ENCODE results near the gene SHLD1.
A peak's percentile ranks its signal among the peaks of the same experiment; 100 is the strongest.
"Not testable (repeated sequence)": the region's sequence is repeated elsewhere in the genome, so short reads cannot be mapped to it uniquely, and the experiment has no call there.

Gene SHLD1

GRCh38 chr20:5781798-5782750 is 31.9 kb downstream of the SHLD1 start:
- no peak for DNase-seq

DNA sequence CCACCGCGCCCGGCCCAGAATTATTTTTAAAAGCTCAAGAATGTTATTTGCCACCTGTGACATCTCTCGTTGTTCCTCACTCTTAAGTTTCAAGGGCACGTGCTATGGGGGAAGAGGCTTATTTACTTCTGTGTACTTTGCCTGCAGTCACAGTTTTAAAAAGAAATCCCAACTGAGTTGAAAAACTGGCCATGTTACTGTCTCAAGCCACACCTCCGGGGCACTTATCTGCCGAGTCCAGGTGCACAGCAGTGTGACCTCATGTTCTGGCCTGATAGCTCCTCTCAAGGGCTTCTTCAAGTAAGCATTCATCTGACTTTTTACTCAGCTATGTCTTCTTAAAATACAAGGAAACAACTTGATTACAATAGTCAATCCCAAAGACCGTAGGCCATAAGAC is 34.5 kb downstream of the SHLD1 start:
- DNase-seq: no peak

GRCh38 chr20:5785146-5785545 is 34.9 kb downstream of the SHLD1 start:
- no peak for DNase-seq

GRCh38 chr20:5786930-5787795 is 37.0 kb downstream of the SHLD1 start:
- no peak for DNase-seq

- DNase-seq: no peak
Measured at GRCh38 chr20:5787796-5788165, 37.6 kb downstream of the SHLD1 start.

DNA sequence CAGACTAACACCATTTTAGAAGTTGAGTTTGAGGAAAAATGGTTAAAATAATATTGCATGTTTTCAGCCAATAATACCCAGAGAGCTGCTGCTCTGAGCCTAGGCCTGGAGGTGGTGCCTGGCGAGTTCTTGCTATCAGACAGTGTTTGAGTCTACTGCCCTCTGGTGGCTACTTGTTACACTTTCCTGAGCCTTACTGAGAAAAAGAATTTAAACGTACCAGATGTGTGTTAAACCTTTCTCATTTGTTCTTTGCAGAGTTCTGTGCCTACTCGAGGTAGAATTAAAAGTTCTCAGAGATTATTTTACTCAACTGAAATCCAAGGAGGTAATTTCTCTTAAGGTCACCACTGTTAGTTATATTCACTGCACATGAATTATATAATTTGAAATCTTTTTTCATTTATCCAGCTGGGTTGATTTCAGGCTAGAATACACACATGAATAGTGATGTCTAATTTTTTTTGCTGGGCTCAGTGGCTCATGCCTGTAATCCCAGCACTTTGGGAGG is 38.2 kb downstream of the SHLD1 start:
- DNase-seq: peak; percentile 89

- no peak for DNase-seq
Measured at GRCh38 chr20:5789827-5790226, 39.6 kb downstream of the SHLD1 start.

DNA sequence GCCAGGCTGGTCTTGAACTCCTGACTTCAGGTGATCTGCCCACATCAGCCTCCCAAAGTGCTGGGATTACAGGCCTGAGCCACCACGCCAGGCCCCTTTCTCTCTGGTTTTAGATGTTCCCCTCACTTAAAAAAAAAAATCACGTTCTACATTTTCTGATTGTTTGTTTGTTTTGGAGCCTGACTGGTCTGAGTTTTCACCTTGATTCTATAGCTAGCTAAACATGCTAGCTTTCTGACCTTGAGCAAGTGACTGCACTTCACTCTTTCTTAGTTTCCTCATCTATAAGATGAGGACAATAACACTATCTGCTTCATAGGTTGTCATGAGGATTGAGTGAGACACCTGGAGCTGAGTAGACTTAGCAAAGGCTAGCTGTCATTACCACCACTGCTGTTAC is 43.7 kb downstream of the SHLD1 start:
- DNase-seq: no peak

DNA sequence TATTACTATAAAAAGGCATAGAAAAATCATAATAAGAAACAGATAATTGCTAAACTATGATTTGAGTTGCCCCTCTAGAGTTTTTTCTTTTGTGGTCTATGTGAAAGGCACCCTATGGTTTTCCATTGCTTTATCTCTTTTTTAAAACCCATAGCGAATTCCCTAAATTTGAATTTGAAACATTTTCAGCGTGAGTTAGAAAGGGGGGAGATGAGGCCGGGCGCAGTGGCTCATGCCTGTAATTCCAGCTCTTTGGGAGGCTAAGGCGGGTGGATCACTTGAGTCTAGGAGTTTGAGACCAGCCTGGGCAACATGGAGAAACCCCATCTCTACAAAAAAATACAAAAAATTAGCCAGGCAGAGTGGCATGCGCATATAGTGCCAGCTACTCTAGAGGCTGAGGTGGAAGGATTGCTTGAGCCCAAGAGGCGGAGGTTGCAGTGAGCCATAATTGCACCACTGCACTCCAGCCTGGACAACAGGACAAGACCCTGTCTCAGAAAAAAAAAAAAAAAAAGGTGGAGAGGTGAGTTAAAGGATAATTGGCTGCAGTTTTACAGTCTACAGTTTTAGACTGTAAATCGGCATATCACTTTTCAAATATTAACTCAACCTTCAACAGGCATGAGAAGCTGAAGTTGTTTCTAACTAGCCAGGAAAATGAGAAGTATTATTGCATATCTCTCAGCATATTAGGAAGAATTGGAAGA is 46.3 kb downstream of the SHLD1 start:
- DNase-seq: no peak

- no peak for DNase-seq
Measured at GRCh38 chr20:5797165-5797564, 47.0 kb downstream of the SHLD1 start.

GRCh38 chr20:5797843-5798462 is 47.8 kb downstream of the SHLD1 start:
- DNase-seq: no peak

DNA sequence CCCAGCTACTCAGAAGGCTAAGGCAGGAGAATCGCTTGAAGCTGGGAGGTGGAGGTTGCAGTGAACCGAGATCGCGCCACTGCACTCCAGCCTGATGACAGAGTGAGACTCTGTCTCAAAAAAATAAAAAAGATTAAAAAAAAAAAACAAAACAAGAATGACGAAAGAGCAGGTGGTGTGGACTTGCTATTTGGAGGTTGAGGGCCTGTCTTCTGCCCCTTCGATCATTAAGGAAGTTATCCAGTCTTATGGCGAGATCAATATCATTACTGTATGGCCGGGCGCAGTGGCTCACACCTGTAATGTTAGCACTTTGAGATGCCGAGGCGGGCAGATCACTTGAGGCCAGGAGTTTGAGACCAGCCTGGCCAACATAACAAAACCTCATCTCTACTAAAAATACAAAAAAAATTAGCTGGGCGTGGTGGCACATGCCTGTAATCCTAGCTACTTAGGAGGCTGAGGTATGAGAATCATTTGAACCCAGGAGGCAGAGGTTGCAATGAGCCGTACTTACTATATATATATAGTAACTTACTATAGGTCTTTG is 53.6 kb downstream of the SHLD1 start:
- not testable (repeated sequence) for DNase-seq

- no peak for DNase-seq
Measured at GRCh38 chr20:5806457-5807263, 56.5 kb downstream of the SHLD1 start.

DNA sequence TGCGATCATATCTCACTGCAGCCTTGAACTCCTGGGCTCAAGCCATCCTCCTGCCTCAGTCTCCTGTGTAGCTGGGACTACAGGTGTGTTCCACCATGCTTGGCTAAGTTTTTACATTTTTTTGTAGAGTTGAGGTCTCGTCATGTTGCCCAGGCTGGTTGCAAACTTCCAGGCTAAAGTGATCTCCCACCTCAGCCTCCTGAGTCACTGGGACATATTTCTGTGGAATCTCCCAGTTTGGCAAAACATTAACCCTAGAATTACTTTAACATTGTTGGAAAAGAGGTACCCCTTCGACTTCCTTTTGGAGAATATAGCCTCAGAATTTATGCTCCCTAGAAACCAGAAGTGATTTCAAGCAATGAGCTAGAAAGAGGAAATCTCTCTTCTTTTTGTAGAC is 57.2 kb downstream of the SHLD1 start:
- no peak for DNase-seq

- no peak for DNase-seq
Measured at GRCh38 chr20:5808901-5809300, 58.7 kb downstream of the SHLD1 start.

DNA sequence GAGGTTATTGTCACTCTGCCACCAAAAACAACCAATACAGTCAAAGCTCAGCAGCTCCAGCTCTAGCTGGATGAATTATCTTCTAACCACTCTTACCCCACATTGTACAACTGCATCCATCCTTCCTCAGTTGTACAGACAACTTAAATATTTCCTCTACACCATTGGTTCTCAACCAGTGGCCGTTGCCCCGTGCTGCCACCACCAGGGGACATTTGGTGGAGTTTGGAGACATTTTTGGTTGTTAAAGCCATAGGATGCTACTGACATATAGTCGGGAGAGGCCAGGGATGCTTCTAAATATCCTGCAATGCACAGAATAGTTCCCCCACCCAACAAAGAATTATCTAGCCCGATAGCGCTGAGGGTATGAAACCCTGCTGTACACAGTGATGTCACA is 59.3 kb downstream of the SHLD1 start:
- DNase-seq: no peak

DNA sequence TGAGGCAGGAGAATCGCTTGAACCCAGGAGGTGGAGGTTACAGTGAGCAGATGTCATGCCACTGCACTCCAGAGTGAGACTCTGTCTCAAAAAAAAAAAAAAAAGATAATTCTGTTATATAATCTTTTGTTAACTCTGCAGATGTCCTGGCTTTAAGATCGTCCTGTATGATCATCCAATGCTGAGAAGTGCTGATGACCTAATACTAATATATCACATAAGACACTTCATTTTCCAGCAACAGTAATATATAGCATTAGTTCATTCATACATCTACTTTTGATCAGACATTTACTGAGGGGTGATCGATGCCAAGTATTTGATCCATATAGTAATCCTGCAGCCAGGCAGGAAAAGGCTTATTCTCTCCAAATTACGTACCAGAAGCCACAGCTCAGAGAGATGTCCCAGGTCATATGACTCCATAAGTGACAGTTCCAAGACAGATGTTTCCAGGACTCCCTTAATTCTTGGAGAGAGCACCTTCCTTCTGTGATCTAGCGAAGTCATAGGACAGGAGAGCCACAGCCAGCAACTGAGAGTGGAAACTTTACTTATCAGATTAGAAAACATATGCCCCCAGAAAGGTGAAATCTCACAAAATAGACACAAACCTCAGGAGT is 60.7 kb downstream of the SHLD1 start:
- no peak for DNase-seq

DNA sequence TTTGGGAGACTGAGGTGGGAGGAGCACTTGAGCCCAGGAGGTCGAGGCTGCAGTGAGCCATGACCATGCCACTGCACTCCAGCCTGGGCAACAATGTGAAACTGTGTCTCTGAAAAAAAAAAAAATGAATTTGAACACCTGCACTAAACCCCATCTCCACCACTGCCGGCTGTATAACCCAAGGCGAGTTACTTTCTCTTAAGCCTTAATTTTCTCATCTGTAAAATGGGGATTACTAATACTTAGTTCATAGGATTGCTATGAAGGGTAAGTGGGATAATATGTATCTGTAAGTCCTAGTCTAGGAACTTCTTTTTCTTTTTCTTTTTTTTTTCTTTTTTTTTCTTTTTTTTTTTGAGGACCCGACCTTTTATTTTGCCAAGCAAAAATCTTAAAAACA is 61.5 kb downstream of the SHLD1 start:
- no peak for DNase-seq

DNA sequence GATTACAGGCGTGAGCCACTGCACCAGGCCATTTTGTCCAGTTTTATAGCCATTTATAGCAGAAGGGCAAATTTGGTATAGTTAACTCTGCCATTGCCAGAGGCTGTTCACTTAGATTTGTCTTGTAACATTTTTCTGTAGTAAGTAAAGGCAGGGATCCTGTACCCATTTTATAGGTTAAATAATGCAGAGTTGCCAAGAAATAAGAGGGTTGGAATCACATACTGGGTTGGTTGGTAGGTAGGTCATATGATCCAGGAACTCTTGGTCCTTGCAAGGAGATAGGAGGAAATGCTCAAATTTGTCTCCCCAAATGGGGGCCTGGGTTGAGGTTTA is 68.1 kb downstream of the SHLD1 start:
- no peak for DNase-seq

GRCh38 chr20:5820738-5821137 is 70.5 kb downstream of the SHLD1 start:
- DNase-seq: no peak

DNA sequence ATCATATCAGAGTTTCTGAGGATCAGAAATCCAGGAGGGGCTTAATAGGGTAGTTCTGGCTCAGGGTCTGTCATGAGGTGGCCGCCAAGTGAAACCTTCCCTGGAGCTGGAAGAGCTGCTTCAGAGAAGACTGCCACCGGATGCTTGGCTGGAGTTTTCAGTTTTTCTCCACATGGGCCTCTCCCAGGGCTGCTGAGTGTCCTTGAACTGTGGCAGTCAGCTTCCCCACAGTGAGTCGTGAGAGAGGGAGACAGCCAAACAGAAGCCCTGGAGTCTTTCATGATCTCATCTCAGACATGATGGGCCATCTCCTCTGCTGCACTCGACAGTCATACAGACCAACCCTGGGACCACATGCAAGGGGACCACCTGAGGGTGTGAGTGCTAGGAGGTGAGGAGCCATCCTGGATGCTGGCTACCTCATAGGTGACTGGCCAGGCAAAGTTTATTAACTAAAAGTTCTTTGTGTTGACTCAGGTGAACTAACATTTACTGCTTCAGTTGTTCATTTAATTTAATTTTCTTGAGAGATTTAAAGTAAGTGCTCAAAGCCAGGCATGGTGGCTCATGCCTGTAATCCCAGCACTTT is 71.5 kb downstream of the SHLD1 start:
- DNase-seq: no peak

All from activated CD4-positive, alpha-beta T cell treated with anti-CD3 and anti-CD28 coated beads, Interleukin-10, Interleukin-2, amounts not matched to agents 100 ng/mL and 50 ng/mL, durations not matched to agents 16 hours and 8 hours (primary cell).